IMR-90 (cell line): ENCODE data around the gene ZBTB9. TPM values are rescaled to one million over a fixed set of nuclear protein-coding genes. Genes with fewer than 3 reads are reported as not detected.

Source experiments
- ATAC-seq: fragments of 200-7000 bp; cut with Tn5 transposase; 2 replicates; pipeline ENCODE4 v1.9.1; 2020; ENCODE audit warnings: low read depth, mild to moderate bottlenecking, moderate library complexity
- BruUV-seq: library from RNA; stranded (reverse); fragments of 400-500 nt; replicated peaks from 2 replicates; lab custom pipeline; 2021; lab: Mats Ljungman, UMichigan
- CTCF ChIA-PET: fragments of 300-600 bp; formaldehyde crosslinking; extraction: SDS; loops from one replicate; lab custom pipeline; 2021; ENCODE audit warnings: antibody characterized with exemption; lab: Yijun Ruan, JAX
- POLR2A ChIA-PET: fragments of 300-600 bp; sonication (Branson Sonifier 250); formaldehyde crosslinking; loops from one replicate; lab custom pipeline; 2022; ENCODE audit warnings: antibody characterized with exemption; ENCODE audit not compliant: unreplicated experiment; lab: Charles Lee
- DNase-seq: peaks from one replicate; pipeline ENCODE4 v3.0.0; 2013
- H2AFZ ChIP-seq: replicated peaks from 2 replicates; pipeline ENCODE3; 2013; ENCODE audit warnings: low read length, mild to moderate bottlenecking; ENCODE audit not compliant: poor library complexity
- H2AK5ac ChIP-seq: 2 replicates; pipeline ENCODE4 v1.6.1; 2013; ENCODE audit warnings: low read depth, low read length, inconsistent platforms
- H2AK9ac ChIP-seq: replicated peaks from 2 replicates; pipeline ENCODE3; 2013; ENCODE audit warnings: mild to moderate bottlenecking, low read depth, low read length, moderate library complexity; ENCODE audit not compliant: poor library complexity
- H2BK120ac ChIP-seq: 2 replicates; pipeline ENCODE4 v1.6.1; 2013; ENCODE audit warnings: low read depth, low read length, inconsistent platforms
- H2BK15ac ChIP-seq: 3 replicates; pipeline ENCODE4 v1.6.1; 2013; ENCODE audit warnings: low read depth, low read length, inconsistent platforms
- H2BK20ac ChIP-seq: 2 replicates; pipeline ENCODE4 v1.6.1; 2013; ENCODE audit warnings: low read depth, mild to moderate bottlenecking, inconsistent platforms, low read length, moderate library complexity
- H2BK5ac ChIP-seq: 2 replicates; pipeline ENCODE4 v1.6.1; 2013; ENCODE audit warnings: mild to moderate bottlenecking, low read depth, low read length, inconsistent platforms; ENCODE audit not compliant: poor library complexity, severe bottlenecking
- H3K14ac ChIP-seq: replicated peaks from 2 replicates; pipeline ENCODE4 v1.6.1; 2013; ENCODE audit warnings: low read depth, low read length, inconsistent platforms
- H3K18ac ChIP-seq: 2 replicates; pipeline ENCODE4 v1.6.1; 2013; ENCODE audit warnings: low read depth, low read length, control low read depth
- H3K23ac ChIP-seq: 2 replicates; pipeline ENCODE4 v1.6.1; 2013; ENCODE audit warnings: low read depth, low read length, inconsistent platforms
- H3K27ac ChIP-seq: 2 replicates; pipeline ENCODE4 v1.5.1; 2013; ENCODE audit warnings: mild to moderate bottlenecking, control low read depth, low read length; ENCODE audit not compliant: insufficient read depth
- H3K27me3 ChIP-seq: 2 replicates; pipeline ENCODE4 v1.6.1; 2013; ENCODE audit warnings: low read length; ENCODE audit not compliant: control insufficient read depth, insufficient read depth
- H3K36me3 ChIP-seq: 2 replicates; pipeline ENCODE4 v1.6.1; 2013; ENCODE audit warnings: low read length, mixed read lengths; ENCODE audit not compliant: control insufficient read depth, insufficient read depth
- H3K4ac ChIP-seq: 2 replicates; pipeline ENCODE4 v1.6.1; 2013; ENCODE audit warnings: low read depth, low read length, inconsistent platforms
- H3K4me1 ChIP-seq: 2 replicates; pipeline ENCODE4 v1.6.1; 2013; ENCODE audit warnings: low read length, mixed read lengths; ENCODE audit not compliant: control insufficient read depth, insufficient read depth
- H3K4me2 ChIP-seq: 2 replicates; pipeline ENCODE4 v1.6.1; 2013; ENCODE audit warnings: low read depth, mild to moderate bottlenecking, control low read depth, low read length, moderate library complexity
- H3K4me3 ChIP-seq: 2 replicates; pipeline ENCODE4 v1.5.1; 2013; ENCODE audit warnings: low read depth, mild to moderate bottlenecking, control low read depth, low read length, moderate library complexity; ENCODE audit not compliant: insufficient read depth
- H3K56ac ChIP-seq: 2 replicates; pipeline ENCODE4 v1.6.1; 2013; ENCODE audit warnings: low read length, inconsistent platforms; ENCODE audit not compliant: insufficient read depth; ENCODE audit errors: extremely low read depth
- H3K79me1 ChIP-seq, 2 experiments: 2 replicates each; pipeline ENCODE4 v1.6.1; 2013; ENCODE audit warnings: low read length in 2 of 2, inconsistent platforms in 1 of 2, low read depth in 1 of 2
- H3K9ac ChIP-seq: 2 replicates; pipeline ENCODE4 v1.6.1; 2013; ENCODE audit warnings: low read depth, low read length, control low read depth
- H3K9me1 ChIP-seq: 2 replicates; pipeline ENCODE4 v1.6.1; 2013; ENCODE audit warnings: low read length, inconsistent platforms; ENCODE audit not compliant: insufficient read depth
- H3K9me3 ChIP-seq: 2 replicates; pipeline ENCODE4 v1.6.1; 2013; ENCODE audit warnings: low read length; ENCODE audit not compliant: control insufficient read depth, insufficient read depth
- H4K20me1 ChIP-seq: 2 replicates; pipeline ENCODE4 v1.6.1; 2013; ENCODE audit warnings: low read length, inconsistent platforms; ENCODE audit not compliant: insufficient read depth
- H4K5ac ChIP-seq: 2 replicates; pipeline ENCODE4 v1.6.1; 2013; ENCODE audit warnings: mild to moderate bottlenecking, low read depth, low read length, control low read depth
- H4K8ac ChIP-seq, 2 experiments: 2 replicates each; pipeline ENCODE4 v1.6.1; 2013; ENCODE audit warnings: low read depth in 2 of 2, low read length in 2 of 2, control low read depth in 1 of 2, inconsistent platforms in 1 of 2
- H4K91ac ChIP-seq: 2 replicates; pipeline ENCODE4 v1.6.1; 2013; ENCODE audit warnings: low read depth, low read length, inconsistent platforms; ENCODE audit not compliant: insufficient read depth
- CEBPB ChIP-seq: IDR thresholded peaks from 2 replicates; pipeline ENCODE4 v1.6.1; 2012; ENCODE audit warnings: low read depth, low read length, improper control_type of control experiment
- CHD1 ChIP-seq: IDR thresholded peaks from 2 replicates; pipeline ENCODE4 v1.6.1; 2012; ENCODE audit warnings: low read depth, low read length, improper control_type of control experiment
- ELK1 ChIP-seq: fragments of 150-350 bp; IDR thresholded peaks from 2 replicates; pipeline ENCODE4 v1.6.1; 2016; ENCODE audit warnings: low read depth, mild to moderate bottlenecking, low read length, moderate library complexity, borderline replicate concordance
- MAFK ChIP-seq: IDR thresholded peaks from 2 replicates; pipeline ENCODE4 v1.6.1; 2012; ENCODE audit warnings: low read depth, low read length, improper control_type of control experiment
- MAZ ChIP-seq: IDR thresholded peaks from 2 replicates; pipeline ENCODE4 v1.6.1; 2012; ENCODE audit warnings: low read depth, mild to moderate bottlenecking, low read length, improper control_type of control experiment, moderate library complexity, borderline replicate concordance
- MXI1 ChIP-seq: IDR thresholded peaks from 2 replicates; pipeline ENCODE4 v1.6.1; 2012; ENCODE audit warnings: low read depth, mild to moderate bottlenecking, low read length, moderate library complexity, borderline replicate concordance
- NFE2L2 ChIP-seq: fragments of 150-350 bp; IDR thresholded peaks from 2 replicates; pipeline ENCODE4 v1.6.1; 2016; ENCODE audit warnings: low read depth, mild to moderate bottlenecking, low read length
- POLR2A ChIP-seq: IDR thresholded peaks from 2 replicates; pipeline ENCODE4 v1.6.1; 2012; ENCODE audit warnings: mild to moderate bottlenecking, low read depth, low read length
- RFX5 ChIP-seq: IDR thresholded peaks from 2 replicates; pipeline ENCODE4 v1.8.0; 2012; ENCODE audit warnings: low read depth, mild to moderate bottlenecking, low read length, moderate library complexity
- SMC3 ChIP-seq: fragments of 150-350 bp; IDR thresholded peaks from 2 replicates; pipeline ENCODE4 v1.6.1; 2016; ENCODE audit warnings: low read depth, mild to moderate bottlenecking, antibody characterized with exemption, low read length, moderate library complexity
- USF2 ChIP-seq: fragments of 150-350 bp; IDR thresholded peaks from 2 replicates; pipeline ENCODE4 v1.6.1; 2017; ENCODE audit warnings: mild to moderate bottlenecking, antibody characterized with exemption, low read length, low read depth
- WGBS, 2 experiments: methylation state at CpG; one replicate each; pipeline versions ENCODE4 v1.1.5 to v1.1.7; 2013; ENCODE audit warnings: missing lambda C conversion rate in 2 of 2; ENCODE audit not compliant: insufficient read length in 1 of 2; ENCODE audit errors: extremely low coverage in 2 of 2; 5-methylcytosine and 5-hydroxymethylcytosine counted together
- dilution Hi-C: fragments of 300-500 bp; cut with HindIII; formaldehyde crosslinking; loops from one replicate; pipeline ENCODE4 v1.14.3; 2018; ENCODE audit warnings: low sequenced_read_pairs; ENCODE audit not compliant: unreplicated experiment
- in situ Hi-C: fragments of 300-500 bp; cut with MboI; formaldehyde crosslinking; loops from 3 replicates; pipeline ENCODE4 v1.14.3; 2019; ENCODE audit warnings: low sequenced_read_pairs, inconsistent platforms, mixed read lengths
- intact Hi-C: fragments of 100-400 bp; cut with micrococcal nuclease; formaldehyde crosslinking; loops from 2 replicates; pipeline ENCODE4 v1.10.0; 2022
- polyA plus RNA-seq, 3 experiments: library from polyadenylated mRNA; depleted of rRNA; stranded (reverse); fragments of >200 nt; gene quantifications; 2 replicates each; pipeline ENCODE4 v1.2.3, GENCODE V29; 2012; ENCODE audit warnings: low replicate concordance in 1 of 3
- total RNA-seq: library from RNA; depleted of rRNA; stranded (reverse); fragments of >200 nt; gene quantifications from 2 replicates; pipeline ENCODE4 v1.2.3, GENCODE V29; 2012

Gene ZBTB9
- total and polyA plus RNA-seq, 2 of the 4 experiments (the other 2 are of a cell fraction): 5.4 to 5.9 TPM

DNA sequence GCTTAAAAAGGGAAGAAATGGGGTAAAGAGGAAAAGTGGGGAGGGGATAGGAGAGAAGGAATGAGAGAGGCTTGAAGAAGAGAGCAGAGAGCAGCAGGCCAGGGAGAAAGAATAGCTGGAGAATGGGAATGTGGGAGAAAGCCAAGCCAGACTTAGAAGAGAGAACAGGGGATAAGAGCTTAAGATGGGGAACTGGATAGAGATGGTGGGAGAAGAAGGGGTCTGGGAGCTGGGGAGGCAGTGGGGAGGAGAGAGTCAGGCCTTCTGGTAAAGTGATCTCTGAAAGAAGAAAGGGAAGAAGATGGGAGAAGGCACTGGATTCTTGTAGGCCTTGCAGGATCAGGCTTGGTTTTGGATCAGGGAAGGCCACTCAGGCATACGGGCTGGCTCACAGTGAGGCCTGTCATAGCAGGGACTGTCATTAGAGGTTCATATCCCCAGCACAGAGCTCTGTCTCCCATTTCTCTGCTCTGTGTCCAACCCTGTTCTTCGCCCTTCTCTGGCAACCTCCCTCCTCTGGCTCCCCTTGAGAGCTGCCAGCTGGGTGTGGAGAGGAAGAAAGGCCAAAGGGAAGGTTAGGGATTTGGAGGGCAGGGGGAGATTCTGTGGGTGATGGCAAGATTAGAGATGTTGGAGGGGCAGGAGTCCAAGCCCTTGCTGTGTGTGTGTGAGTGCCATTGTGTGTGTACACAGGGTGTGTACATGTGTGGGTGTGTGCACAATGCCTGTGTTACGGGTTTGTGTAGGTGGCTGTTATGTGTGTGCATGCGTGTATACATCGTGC lies 25.2 kb upstream of the ZBTB9 start:
- Histone ChIP-seq H3K27me3 (no peaks in the 10 kb centered on the region), H2BK15ac (no peak overlapping the region; the same call in 2 of the 3 replicates), H3K79me1 (peaks cover 34 to 92% of the 10 kb centered on the region in 2 experiments), H3K4ac (peak overlapping the region; percentile 61; the same call in 1 of the 2 replicates), H3K14ac (no peak overlapping the region), H4K20me1 (peaks cover 41% of the 10 kb centered on the region), H2BK5ac (no peak overlapping the region), H3K9ac (peak overlapping the region; percentile 19; the same call in 1 of the 2 replicates), H3K23ac (peak overlapping the region; percentile 57; the same call in 1 of the 2 replicates), H3K18ac (no peak overlapping the region), H3K9me1 (peaks cover 35% of the 10 kb centered on the region), H2AFZ (no peak overlapping the region), H3K4me3 (no peak overlapping the region), H3K4me2 (no peak overlapping the region; the same call in 1 of the 2 replicates), H4K91ac (no peak overlapping the region), H2AK5ac (peak overlapping the region; percentile 81; the same call in 1 of the 2 replicates), H4K8ac (no peak overlapping the region), H2AK9ac (no peak overlapping the region), H3K56ac (no peak overlapping the region), H3K27ac (no peak overlapping the region), H3K4me1 (peaks cover 43% of the 10 kb centered on the region), H2BK120ac (no peak overlapping the region), H4K5ac (no peak overlapping the region), H3K36me3 (peaks cover 10% of the 10 kb centered on the region), H2BK20ac (no peak overlapping the region), H3K9me3 (no peaks in the 10 kb centered on the region)
- TF ChIP-seq CHD1 (no peak), SMC3 (no peak), POLR2A (no peak), CEBPB (no peak), USF2 (no peak), NFE2L2 (no peak), RFX5 (no peak), MXI1 (no peak), ELK1 (no peak), MAZ (no peak), MAFK (no peak)
- ATAC-seq (no peak), DNase-seq (no peak)
- in situ Hi-C loops (no loop called here), dilution Hi-C loops (no loop called here), intact Hi-C loops (no loop called here)
- ChIA-PET POLR2A (no interaction called here), CTCF (interaction anchor here (0.9 kb wide), 1 partner anchor 11 kb away, joined by 3 read pairs; no protein-coding TSS in a partner anchor)
- WGBS, 2 experiments: 81% methylated on average over 4 of the region's 5 CpGs; no CpG with 5 or more reads in 1 of the 2 experiments
- BruUV-seq: no TSS peak
